OCI-LY1 (cell line): ENCODE measurements around the gene PKNOX2.

Source experiments
- EZH2 ChIP-seq: fragments of 200-600 bp; sonication (generic), shearing (Covaris generic); IDR thresholded peaks from 2 replicates; pipeline ENCODE4 v1.8.0; 2017; ENCODE audit warnings: borderline replicate concordance, mixed run types, mild to moderate bottlenecking, antibody characterized with exemption, low read length, moderate library complexity, mixed read lengths
- TF ChIP-seq, protein P1 (sequence below): fragments of 200-600 bp; sonication (generic), shearing (Covaris generic); IDR thresholded peaks from 2 replicates; pipeline ENCODE4 v1.5.1; 2017; ENCODE audit warnings: mild to moderate bottlenecking, antibody characterized with exemption, low read length, moderate library complexity, mixed read lengths

- no peak for TF ChIP-seq EZH2
- TF ChIP-seq, protein P1, sequence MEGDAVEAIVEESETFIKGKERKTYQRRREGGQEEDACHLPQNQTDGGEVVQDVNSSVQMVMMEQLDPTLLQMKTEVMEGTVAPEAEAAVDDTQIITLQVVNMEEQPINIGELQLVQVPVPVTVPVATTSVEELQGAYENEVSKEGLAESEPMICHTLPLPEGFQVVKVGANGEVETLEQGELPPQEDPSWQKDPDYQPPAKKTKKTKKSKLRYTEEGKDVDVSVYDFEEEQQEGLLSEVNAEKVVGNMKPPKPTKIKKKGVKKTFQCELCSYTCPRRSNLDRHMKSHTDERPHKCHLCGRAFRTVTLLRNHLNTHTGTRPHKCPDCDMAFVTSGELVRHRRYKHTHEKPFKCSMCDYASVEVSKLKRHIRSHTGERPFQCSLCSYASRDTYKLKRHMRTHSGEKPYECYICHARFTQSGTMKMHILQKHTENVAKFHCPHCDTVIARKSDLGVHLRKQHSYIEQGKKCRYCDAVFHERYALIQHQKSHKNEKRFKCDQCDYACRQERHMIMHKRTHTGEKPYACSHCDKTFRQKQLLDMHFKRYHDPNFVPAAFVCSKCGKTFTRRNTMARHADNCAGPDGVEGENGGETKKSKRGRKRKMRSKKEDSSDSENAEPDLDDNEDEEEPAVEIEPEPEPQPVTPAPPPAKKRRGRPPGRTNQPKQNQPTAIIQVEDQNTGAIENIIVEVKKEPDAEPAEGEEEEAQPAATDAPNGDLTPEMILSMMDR: no peak
Observed at GRCh38 chr11:125394296-125394695, 229.7 kb downstream of the PKNOX2 start.
